LNCAP (cell line): ENCODE results near the gene PDCD1LG2.

ENCODE experiments used
- CTCF ChIP-seq: fragments of 450-650 bp; IDR thresholded peaks from 2 replicates; pipeline ENCODE4 v1.5.1; 2017; ENCODE audit warnings: mild to moderate bottlenecking

Gene PDCD1LG2

GRCh38 chr9:5479994-5480694 lies 30.2 kb upstream of the PDCD1LG2 start:
- no peak for TF ChIP-seq CTCF

GRCh38 chr9:5480919-5481318 lies 29.4 kb upstream of the PDCD1LG2 start:
- no peak for TF ChIP-seq CTCF

- TF ChIP-seq CTCF, result no peak
Observed at GRCh38 chr9:5481322-5482040, 28.9 kb upstream of the PDCD1LG2 start.

- TF ChIP-seq CTCF, result no peak
Observed at GRCh38 chr9:5482194-5482593, 28.1 kb upstream of the PDCD1LG2 start.

GRCh38 chr9:5483306-5483705 lies 27.0 kb upstream of the PDCD1LG2 start:
- no peak for TF ChIP-seq CTCF

GRCh38 chr9:5485378-5486085 lies 24.8 kb upstream of the PDCD1LG2 start:
- no peak for TF ChIP-seq CTCF

- TF ChIP-seq CTCF, result no peak
Observed at GRCh38 chr9:5486988-5487387, 23.3 kb upstream of the PDCD1LG2 start.
